Measurements from ENCODE around the gene DNALI1.

DNALI1 gene

GRCh38 chr1:37614105-37614504, 57.4 kb downstream of the DNALI1 start:
- TF ChIP-seq, protein P1, sequence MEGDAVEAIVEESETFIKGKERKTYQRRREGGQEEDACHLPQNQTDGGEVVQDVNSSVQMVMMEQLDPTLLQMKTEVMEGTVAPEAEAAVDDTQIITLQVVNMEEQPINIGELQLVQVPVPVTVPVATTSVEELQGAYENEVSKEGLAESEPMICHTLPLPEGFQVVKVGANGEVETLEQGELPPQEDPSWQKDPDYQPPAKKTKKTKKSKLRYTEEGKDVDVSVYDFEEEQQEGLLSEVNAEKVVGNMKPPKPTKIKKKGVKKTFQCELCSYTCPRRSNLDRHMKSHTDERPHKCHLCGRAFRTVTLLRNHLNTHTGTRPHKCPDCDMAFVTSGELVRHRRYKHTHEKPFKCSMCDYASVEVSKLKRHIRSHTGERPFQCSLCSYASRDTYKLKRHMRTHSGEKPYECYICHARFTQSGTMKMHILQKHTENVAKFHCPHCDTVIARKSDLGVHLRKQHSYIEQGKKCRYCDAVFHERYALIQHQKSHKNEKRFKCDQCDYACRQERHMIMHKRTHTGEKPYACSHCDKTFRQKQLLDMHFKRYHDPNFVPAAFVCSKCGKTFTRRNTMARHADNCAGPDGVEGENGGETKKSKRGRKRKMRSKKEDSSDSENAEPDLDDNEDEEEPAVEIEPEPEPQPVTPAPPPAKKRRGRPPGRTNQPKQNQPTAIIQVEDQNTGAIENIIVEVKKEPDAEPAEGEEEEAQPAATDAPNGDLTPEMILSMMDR (IDR thresholded peaks at IDR 0.05; ENCODE audit: low read depth, low read length, poor library complexity, severe bottlenecking) = no peak
- TF ChIP-seq EZH2phosphoT487 (IDR thresholded peaks at IDR 0.05; ENCODE audit: borderline replicate concordance, low read length) = no peak
- Histone ChIP-seq H3K4me3 (ENCODE audit: low read length) (no peak overlapping the region), H3K27ac (ENCODE audit: low read depth, low read length) (no peak overlapping the region), H3K27me3 (ENCODE audit: control insufficient read depth, low read length) (peaks cover 30% of the 10 kb centered on the region), H3K9me3 (ENCODE audit: control insufficient read depth, insufficient read depth, low read length) (no peaks in the 10 kb centered on the region), H3K79me2 (ENCODE audit: control insufficient read depth, low read length) (no peaks in the 10 kb centered on the region), H3K4me1 (ENCODE audit: control insufficient read depth, low read length) (no peaks in the 10 kb centered on the region), H3K4me2 (ENCODE audit: low read length) (no peak overlapping the region), H3K9me2 (replicated peaks; ENCODE audit: control insufficient read depth, low read length) (no peaks in the 10 kb centered on the region), H3K36me3 (ENCODE audit: control insufficient read depth, low read length) (no peaks in the 10 kb centered on the region), H4K20me1 (ENCODE audit: control insufficient read depth, insufficient read depth, low read depth, low read length) (no peaks in the 10 kb centered on the region), H3F3A (ENCODE audit: control insufficient read depth, insufficient read depth) (no peaks in the 10 kb centered on the region)

- Histone ChIP-seq H3K9me2 (replicated peaks; ENCODE audit: control insufficient read depth, low read length) (no peaks in the 10 kb centered on the region), H3K4me3 (ENCODE audit: low read length) (no peak overlapping the region), H3K4me2 (ENCODE audit: low read length) (no peak overlapping the region), H3K9me3 (ENCODE audit: control insufficient read depth, insufficient read depth, low read length) (no peaks in the 10 kb centered on the region), H3K27me3 (ENCODE audit: control insufficient read depth, low read length) (peaks cover 24% of the 10 kb centered on the region), H3K4me1 (ENCODE audit: control insufficient read depth, low read length) (no peaks in the 10 kb centered on the region), H4K20me1 (ENCODE audit: control insufficient read depth, insufficient read depth, low read depth, low read length) (no peaks in the 10 kb centered on the region), H3F3A (ENCODE audit: control insufficient read depth, insufficient read depth) (no peaks in the 10 kb centered on the region), H3K79me2 (ENCODE audit: control insufficient read depth, low read length) (no peaks in the 10 kb centered on the region), H3K27ac (ENCODE audit: low read depth, low read length) (no peak overlapping the region), H3K36me3 (ENCODE audit: control insufficient read depth, low read length) (no peaks in the 10 kb centered on the region)
- TF ChIP-seq, protein P1 (IDR thresholded peaks at IDR 0.05; ENCODE audit: low read depth, low read length, poor library complexity, severe bottlenecking) = no peak
- no peak for TF ChIP-seq EZH2phosphoT487 (IDR thresholded peaks at IDR 0.05; ENCODE audit: borderline replicate concordance, low read length)
Observed at GRCh38 chr1:37616330-37616729, 59.6 kb downstream of the DNALI1 start.

Measured in DOHH2 (cell line).